ENCODE measurements around the gene G6PC3. TPM values are rescaled to one million over a fixed set of nuclear protein-coding genes. Genes with fewer than 3 reads are reported as not detected.

The G6PC3 gene
- total RNA-seq, 1 experiment from 2014 or later, result 99.6 TPM

DNA sequence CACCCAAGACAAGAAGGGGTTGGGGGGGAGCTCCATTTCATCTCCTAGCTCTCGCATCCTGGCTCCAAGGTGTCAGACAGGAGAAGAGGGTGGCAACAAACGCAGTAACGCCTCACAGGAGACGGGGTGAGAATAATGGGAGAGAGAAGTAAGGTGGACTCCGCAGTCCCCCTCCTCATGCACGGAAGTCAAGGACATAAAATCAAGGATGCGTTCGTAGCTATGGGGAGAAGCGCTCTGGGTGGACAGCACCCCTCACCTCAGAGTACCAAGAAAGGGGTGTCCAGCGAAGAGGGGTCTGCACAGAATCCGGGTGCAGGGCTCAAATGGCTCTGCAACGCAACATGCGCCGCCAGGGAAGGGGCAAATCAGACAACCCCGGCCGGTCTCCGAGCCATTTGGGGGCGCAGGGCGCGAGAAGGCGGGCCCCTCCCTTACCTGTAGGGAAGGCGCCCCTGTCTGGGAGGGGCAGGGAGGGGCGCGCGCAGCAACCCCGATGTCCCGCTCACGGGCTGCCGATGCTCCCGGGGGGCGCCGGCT, 52.4 kb downstream of the G6PC3 start:
- Mint-ChIP-seq H3K27me3 (ENCODE audit: unreplicated experiment) (peaks cover 21% of the 10 kb centered on the region), H3K9me3 (ENCODE audit: low read depth, unreplicated experiment) (no peaks in the 10 kb centered on the region), H3K36me3 (ENCODE audit: insufficient read depth, unreplicated experiment) (peaks cover 20% of the 10 kb centered on the region), H3K27ac (ENCODE audit: unreplicated experiment) (peak overlapping the region; percentile 71), H3K4me3 (ENCODE audit: low read depth, unreplicated experiment) (peak overlapping the region; percentile 86), H3K4me1 (ENCODE audit: low read depth, unreplicated experiment) (no peaks in the 10 kb centered on the region)
- peak; percentile 21 for DNase-seq
- CTCF ChIA-PET, result interaction anchor here (0.6 to 1.6 kb wide), 21 partner anchors 7 to 833 kb away, joined by 3 to 18 read pairs (median 5); partner anchors contain the start of genes G6PC3, HROB and LSM12
- TF ChIP-seq, protein P1, sequence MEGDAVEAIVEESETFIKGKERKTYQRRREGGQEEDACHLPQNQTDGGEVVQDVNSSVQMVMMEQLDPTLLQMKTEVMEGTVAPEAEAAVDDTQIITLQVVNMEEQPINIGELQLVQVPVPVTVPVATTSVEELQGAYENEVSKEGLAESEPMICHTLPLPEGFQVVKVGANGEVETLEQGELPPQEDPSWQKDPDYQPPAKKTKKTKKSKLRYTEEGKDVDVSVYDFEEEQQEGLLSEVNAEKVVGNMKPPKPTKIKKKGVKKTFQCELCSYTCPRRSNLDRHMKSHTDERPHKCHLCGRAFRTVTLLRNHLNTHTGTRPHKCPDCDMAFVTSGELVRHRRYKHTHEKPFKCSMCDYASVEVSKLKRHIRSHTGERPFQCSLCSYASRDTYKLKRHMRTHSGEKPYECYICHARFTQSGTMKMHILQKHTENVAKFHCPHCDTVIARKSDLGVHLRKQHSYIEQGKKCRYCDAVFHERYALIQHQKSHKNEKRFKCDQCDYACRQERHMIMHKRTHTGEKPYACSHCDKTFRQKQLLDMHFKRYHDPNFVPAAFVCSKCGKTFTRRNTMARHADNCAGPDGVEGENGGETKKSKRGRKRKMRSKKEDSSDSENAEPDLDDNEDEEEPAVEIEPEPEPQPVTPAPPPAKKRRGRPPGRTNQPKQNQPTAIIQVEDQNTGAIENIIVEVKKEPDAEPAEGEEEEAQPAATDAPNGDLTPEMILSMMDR (IDR thresholded peaks at IDR 0.05; ENCODE audit: unreplicated experiment), result no peak
- intact Hi-C loops (cut with micrococcal nuclease; ENCODE audit: unreplicated experiment), result no loop called here
- TSS peak; percentile 61 for BruUV-seq (replicated peaks)

DNA sequence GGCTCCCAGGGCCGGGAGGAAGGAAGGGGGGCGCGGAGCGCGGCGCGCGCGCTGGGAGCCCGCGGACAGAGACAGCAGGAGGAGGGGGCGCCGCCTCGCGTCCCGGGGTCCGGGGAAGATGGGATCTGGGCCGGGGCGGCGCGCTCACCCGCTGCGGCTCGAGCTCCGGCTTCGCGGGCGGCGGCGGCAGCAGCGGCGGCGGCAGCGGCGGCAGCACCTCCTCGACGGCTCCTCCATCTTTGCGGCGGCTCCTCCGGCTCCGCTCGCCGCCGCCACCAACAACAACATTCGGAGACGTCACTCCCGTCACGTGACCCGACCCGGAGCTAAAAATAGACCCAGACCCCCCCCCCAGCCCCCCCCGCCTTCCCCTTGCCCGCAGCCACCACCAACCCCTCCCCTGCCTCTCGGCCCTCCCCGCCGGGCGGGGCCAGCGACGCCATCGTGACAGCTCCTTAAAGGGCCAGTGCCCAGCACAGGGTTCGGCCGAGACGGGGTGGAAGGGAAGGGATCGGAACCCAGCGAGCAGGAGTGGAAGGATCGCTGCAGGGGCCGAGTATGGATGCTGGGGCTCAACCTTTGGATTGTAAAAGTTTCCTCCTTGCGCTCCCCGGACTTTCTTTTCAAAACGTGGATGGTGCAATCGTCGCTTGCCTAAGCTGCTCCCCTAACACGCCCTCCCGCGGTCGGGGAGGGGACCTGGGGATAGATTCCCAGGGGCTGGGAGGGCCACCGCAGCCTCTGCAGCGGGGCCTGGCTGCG, 53.0 kb downstream of the G6PC3 start, which contains the start of gene HDAC5:
TSS of gene HDAC5 (minus strand) at position 286 of the 762 bp plus-strand sequence. CDS start 6,126 bp downstream, outside the sequence.
- Mint-ChIP-seq H3K4me1 (ENCODE audit: low read depth, unreplicated experiment) (no peaks in the 10 kb centered on the region), H3K27ac (ENCODE audit: unreplicated experiment) (peak within 1 kb of the TSS; percentile 93), H3K27me3 (ENCODE audit: unreplicated experiment) (peaks cover 21% of the 10 kb centered on the region), H3K4me3 (ENCODE audit: low read depth, unreplicated experiment) (peak within 1 kb of the TSS; percentile 86), H3K9me3 (ENCODE audit: low read depth, unreplicated experiment) (no peaks in the 10 kb centered on the region), H3K36me3 (ENCODE audit: insufficient read depth, unreplicated experiment) (peaks cover 20% of the 10 kb centered on the region)
- no TSS peak for BruUV-seq (replicated peaks)
- DNase-seq, result peak; percentile 98
- CTCF ChIA-PET, result interaction anchor here (0.6 to 1.6 kb wide), 24 partner anchors 8 to 833 kb away, joined by 3 to 18 read pairs (median 5); partner anchors contain the start of genes G6PC3, HROB and LSM12
- intact Hi-C loops (cut with micrococcal nuclease; ENCODE audit: unreplicated experiment), result no loop called here
- TF ChIP-seq, protein P1 (IDR thresholded peaks at IDR 0.05; ENCODE audit: unreplicated experiment), result peak; percentile 80

DNA sequence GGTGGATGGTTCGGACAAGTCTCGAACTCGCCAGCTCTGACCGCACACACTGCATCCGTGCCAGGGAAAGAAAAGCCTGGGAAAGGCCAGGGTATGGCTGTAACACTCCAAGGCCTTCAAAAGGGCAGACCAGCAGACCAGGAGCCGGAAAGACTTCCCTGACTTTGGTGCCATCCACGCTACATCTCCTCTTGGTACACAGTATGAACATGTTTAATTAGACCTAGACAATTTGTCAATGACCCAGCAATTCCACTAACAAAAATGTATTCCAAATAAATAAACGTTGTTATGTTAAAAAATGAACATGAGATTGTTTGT, 53.5 kb downstream of the G6PC3 start:
- Mint-ChIP-seq H3K36me3 (ENCODE audit: insufficient read depth, unreplicated experiment) (peaks cover 20% of the 10 kb centered on the region), H3K4me1 (ENCODE audit: low read depth, unreplicated experiment) (no peaks in the 10 kb centered on the region), H3K4me3 (ENCODE audit: low read depth, unreplicated experiment) (peak overlapping the region; percentile 86), H3K9me3 (ENCODE audit: low read depth, unreplicated experiment) (no peaks in the 10 kb centered on the region), H3K27ac (ENCODE audit: unreplicated experiment) (peak overlapping the region; percentile 93), H3K27me3 (ENCODE audit: unreplicated experiment) (peaks cover 21% of the 10 kb centered on the region)
- no TSS peak for BruUV-seq (replicated peaks)
- no peak for DNase-seq
- CTCF ChIA-PET, result interaction anchor here (0.7 to 1.2 kb wide), 12 partner anchors 8 to 579 kb away, joined by 3 to 18 read pairs (median 6); partner anchors contain the start of genes G6PC3 and HROB
- intact Hi-C loops (cut with micrococcal nuclease; ENCODE audit: unreplicated experiment), result no loop called here
- TF ChIP-seq, protein P1 (IDR thresholded peaks at IDR 0.05; ENCODE audit: unreplicated experiment), result peak; percentile 3

Other genes starting within 250 kb of the G6PC3 start
- 19.9 and 21.9 TPM in 2 replicates for gene MPP3, start 237.6 kb upstream of the G6PC3 start, total RNA-seq (2022)
- gene CD300LG, start 223.6 kb upstream of the G6PC3 start, total RNA-seq (2022), result not detected in 2 replicates
- gene MPP2, start 163.2 kb upstream of the G6PC3 start, total RNA-seq (2022), result 5.5 and 6.7 TPM in 2 replicates
- gene PPY, start 128.3 kb upstream of the G6PC3 start, total RNA-seq (2022), result not detected in 2 replicates
- gene PYY, start 116.8 kb upstream of the G6PC3 start, total RNA-seq (2022), result not detected in 2 replicates
- gene NAGS, start 66.1 kb upstream of the G6PC3 start, total RNA-seq (2022), result 1.3 and 1.6 TPM in 2 replicates
- 41.8 and 43.8 TPM in 2 replicates for gene TMEM101, start 55.8 kb upstream of the G6PC3 start, total RNA-seq (2022)
- 79.5 and 90.6 TPM in 2 replicates for gene LSM12, start 4.1 kb upstream of the G6PC3 start, total RNA-seq (2022)
- 22.4 and 22.8 TPM in 2 replicates for gene HDAC5, start 52.9 kb downstream of the G6PC3 start, total RNA-seq (2022)
- 24.4 and 24.8 TPM in 2 replicates for gene HROB, start 71.2 kb downstream of the G6PC3 start, total RNA-seq (2022)
- gene ASB16, start 100.0 kb downstream of the G6PC3 start, total RNA-seq (2022), result 0.19 TPM in 1 of 2 replicates, not detected in the other
- gene TMUB2, start 116.2 kb downstream of the G6PC3 start, total RNA-seq (2022), result 56.0 and 58.8 TPM in 2 replicates
- gene ATXN7L3, start 129.1 kb downstream of the G6PC3 start, total RNA-seq (2022), result 93.1 and 112 TPM in 2 replicates
- 92.1 and 94.2 TPM in 2 replicates for gene UBTF, start 148.9 kb downstream of the G6PC3 start, total RNA-seq (2022)
- not detected in 2 replicates for gene SLC4A1, start 197.4 kb downstream of the G6PC3 start, total RNA-seq (2022)
- 0.86 and 1.2 TPM in 2 replicates for gene RUNDC3A, start 237.9 kb downstream of the G6PC3 start, total RNA-seq (2022)

Measured in Calu3 (cell line).